Subcutaneous adipose tissue (tissue), 4 donors: Measurements from ENCODE around the gene BLID. TPM values are rescaled to one million over a fixed set of nuclear protein-coding genes. Genes with fewer than 3 reads are reported as not detected.

Source experiments
- total RNA-seq, 4 donors: library from RNA; depleted of rRNA; stranded (reverse); fragments of >200 nt; gene quantifications; one replicate each; pipeline ENCODE4 v1.1.0, GENCODE V29; 2016
- TF ChIP-seq, protein P1 (sequence below): fragments of 450-650 bp; IDR thresholded peaks from one replicate; pipeline ENCODE4 v1.5.1; 2016; ENCODE audit warnings: low read depth, mild to moderate bottlenecking, control low read depth, antibody characterized with exemption, moderate library complexity

BLID gene
- total RNA-seq, 4 donors from 2014 or later, result 0.66 to 1.5 (median 0.98) TPM; not detected in 1

- TF ChIP-seq, protein P1, sequence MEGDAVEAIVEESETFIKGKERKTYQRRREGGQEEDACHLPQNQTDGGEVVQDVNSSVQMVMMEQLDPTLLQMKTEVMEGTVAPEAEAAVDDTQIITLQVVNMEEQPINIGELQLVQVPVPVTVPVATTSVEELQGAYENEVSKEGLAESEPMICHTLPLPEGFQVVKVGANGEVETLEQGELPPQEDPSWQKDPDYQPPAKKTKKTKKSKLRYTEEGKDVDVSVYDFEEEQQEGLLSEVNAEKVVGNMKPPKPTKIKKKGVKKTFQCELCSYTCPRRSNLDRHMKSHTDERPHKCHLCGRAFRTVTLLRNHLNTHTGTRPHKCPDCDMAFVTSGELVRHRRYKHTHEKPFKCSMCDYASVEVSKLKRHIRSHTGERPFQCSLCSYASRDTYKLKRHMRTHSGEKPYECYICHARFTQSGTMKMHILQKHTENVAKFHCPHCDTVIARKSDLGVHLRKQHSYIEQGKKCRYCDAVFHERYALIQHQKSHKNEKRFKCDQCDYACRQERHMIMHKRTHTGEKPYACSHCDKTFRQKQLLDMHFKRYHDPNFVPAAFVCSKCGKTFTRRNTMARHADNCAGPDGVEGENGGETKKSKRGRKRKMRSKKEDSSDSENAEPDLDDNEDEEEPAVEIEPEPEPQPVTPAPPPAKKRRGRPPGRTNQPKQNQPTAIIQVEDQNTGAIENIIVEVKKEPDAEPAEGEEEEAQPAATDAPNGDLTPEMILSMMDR, result no peak
Measured at GRCh38 chr11:122150216-122151124, 34.5 kb upstream of the BLID start.

GRCh38 chr11:122149202-122149601 lies 33.2 kb upstream of the BLID start:
- TF ChIP-seq, protein P1, result no peak

DNA sequence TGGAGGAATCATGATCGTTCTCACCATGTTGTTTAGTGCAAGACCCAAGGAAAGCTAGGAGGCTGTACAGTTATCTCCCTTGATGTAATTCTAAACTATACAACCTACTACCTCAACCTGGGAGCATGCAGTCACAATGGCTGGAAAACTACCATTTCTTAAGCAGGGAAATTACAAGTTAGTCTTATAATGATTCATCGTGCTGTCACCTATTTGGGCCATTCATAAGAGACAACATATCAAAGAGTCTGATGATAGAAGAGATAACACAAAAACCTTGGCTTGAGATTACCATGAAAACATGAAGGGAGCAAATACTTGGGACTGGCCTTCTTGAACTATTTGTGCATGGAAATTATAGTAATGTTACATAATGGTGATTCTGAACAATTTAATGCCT lies 30.5 kb upstream of the BLID start:
- TF ChIP-seq, protein P1, result no peak

DNA sequence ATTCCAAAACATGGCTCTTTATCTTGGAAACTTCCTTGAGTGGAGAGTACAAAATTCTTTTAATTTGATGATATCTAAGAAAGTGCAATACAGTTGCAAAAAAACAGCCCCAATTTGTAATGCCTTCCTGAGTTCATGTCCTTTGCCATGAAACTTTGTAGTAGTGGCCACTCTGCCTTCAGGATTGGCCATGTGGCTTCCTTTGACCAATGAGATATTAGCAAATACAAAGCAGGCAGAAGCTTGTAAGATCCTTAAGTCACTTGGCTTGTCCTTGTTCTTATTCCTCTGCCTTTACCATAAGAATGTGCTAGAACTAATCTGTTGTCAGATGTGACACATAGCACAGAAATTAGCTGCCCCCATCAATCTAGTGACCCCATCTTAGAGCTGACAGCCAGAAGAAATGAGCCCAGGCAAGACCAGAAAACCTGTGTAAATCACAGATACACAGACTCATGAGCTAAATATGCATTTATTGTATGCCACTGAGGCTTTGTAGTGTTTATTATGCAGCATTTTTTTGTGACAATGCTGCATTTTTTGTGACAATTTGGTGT lies 29.8 kb upstream of the BLID start:
- TF ChIP-seq, protein P1, result no peak

- TF ChIP-seq, protein P1, result no peak
Measured at GRCh38 chr11:122144752-122145151, 28.7 kb upstream of the BLID start.

DNA sequence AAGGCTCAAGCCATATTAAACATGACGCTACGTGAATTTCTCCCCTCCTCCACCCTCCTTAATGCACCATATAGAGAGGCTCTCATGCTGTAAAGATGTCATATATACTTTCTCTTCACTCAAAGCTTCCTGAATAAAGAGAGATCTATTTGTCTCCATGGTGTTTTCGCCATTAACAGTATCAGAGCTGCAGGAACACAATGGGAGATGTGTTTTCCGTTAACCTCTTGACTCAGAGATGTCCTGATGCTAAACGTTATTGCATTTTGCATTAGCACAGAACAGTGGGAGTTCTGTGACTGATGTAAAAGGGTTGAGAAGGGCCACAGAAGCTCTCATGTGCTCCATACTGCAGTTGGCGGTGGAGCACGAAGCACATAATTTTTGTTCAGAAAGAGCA lies 25.7 kb upstream of the BLID start:
- TF ChIP-seq, protein P1, result no peak

DNA sequence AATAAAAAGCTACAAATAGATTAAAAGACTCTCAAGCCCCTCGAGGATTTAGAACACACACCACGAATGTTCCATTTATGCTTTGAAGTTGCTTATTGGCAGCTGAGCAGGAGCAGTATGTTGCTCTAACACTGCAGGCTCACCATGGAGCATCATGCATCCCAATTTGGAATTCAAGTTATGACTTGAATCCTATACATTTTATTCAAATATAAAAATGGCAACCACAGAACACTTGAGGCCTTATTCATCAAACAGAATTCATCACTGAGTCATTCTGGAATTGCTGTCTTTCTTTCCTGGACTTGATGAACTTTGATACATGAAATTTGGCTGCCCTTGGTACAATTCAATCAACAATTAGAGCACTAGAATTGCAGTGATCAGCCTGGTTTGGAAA lies 24.5 kb upstream of the BLID start:
- TF ChIP-seq, protein P1, result no peak
